Transverse colon (tissue), 4 donors: ENCODE measurements around the gene IQGAP1.

Source experiments
- POLR2A ChIP-seq: fragments of 450-650 bp; IDR thresholded peaks from one replicate; pipeline ENCODE4 v1.6.1; 2016; ENCODE audit warnings: antibody characterized with exemption, mild to moderate bottlenecking, moderate library complexity
- POLR2AphosphoS5 ChIP-seq, 3 donors: sonication (generic); formaldehyde crosslinking; IDR thresholded peaks; one replicate each; pipeline ENCODE4 v1.6.1; 2016; ENCODE audit warnings: antibody characterized with exemption in 3 of 3
- TF ChIP-seq, protein P1 (sequence below), 5 experiments: fragments of 200-600 bp in 3 of 5; fragments of 450-650 bp in 2 of 5; sonication (generic) in 3 of 5; IDR thresholded peaks; 1 replicate in 2 of 5; 2 replicates in 3 of 5; pipeline ENCODE4 v1.5.1; 2016 to 2017; ENCODE audit warnings: antibody characterized with exemption in 5 of 5, inconsistent platforms in 3 of 5, mild to moderate bottlenecking in 2 of 5, moderate library complexity in 1 of 5

- TF ChIP-seq, protein P1, sequence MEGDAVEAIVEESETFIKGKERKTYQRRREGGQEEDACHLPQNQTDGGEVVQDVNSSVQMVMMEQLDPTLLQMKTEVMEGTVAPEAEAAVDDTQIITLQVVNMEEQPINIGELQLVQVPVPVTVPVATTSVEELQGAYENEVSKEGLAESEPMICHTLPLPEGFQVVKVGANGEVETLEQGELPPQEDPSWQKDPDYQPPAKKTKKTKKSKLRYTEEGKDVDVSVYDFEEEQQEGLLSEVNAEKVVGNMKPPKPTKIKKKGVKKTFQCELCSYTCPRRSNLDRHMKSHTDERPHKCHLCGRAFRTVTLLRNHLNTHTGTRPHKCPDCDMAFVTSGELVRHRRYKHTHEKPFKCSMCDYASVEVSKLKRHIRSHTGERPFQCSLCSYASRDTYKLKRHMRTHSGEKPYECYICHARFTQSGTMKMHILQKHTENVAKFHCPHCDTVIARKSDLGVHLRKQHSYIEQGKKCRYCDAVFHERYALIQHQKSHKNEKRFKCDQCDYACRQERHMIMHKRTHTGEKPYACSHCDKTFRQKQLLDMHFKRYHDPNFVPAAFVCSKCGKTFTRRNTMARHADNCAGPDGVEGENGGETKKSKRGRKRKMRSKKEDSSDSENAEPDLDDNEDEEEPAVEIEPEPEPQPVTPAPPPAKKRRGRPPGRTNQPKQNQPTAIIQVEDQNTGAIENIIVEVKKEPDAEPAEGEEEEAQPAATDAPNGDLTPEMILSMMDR (IDR thresholded peaks at IDR 0.05) = no peak
- TF ChIP-seq POLR2AphosphoS5 (IDR thresholded peaks at IDR 0.05) = no peak
- no peak for TF ChIP-seq POLR2A
These were observed 38.2 kb upstream of the IQGAP1 start for GRCh38 chr15:90349821-90350220.
